ENCODE data around the gene RIC8B.

GRCh38 chr12:106896603-106897002 lies 122.1 kb downstream of the RIC8B start:
- TF ChIP-seq EP300 (IDR thresholded peaks at IDR 0.05), result no peak
- no peak for TF ChIP-seq CTCF (IDR thresholded peaks at IDR 0.05)
- TF ChIP-seq POLR2A (IDR thresholded peaks at IDR 0.05), result no peak
- TF ChIP-seq POLR2AphosphoS5 (IDR thresholded peaks at IDR 0.05), result no peak
